Gastroesophageal sphincter (tissue), 3 donors: Measurements from ENCODE around the gene PTPRZ1.

Experiments used
- CTCF ChIP-seq, 4 experiments: fragments of 200-600 bp in 2 of 4; fragments of 450-650 bp in 2 of 4; sonication (generic) in 1 of 4; IDR thresholded peaks; one replicate each; pipeline ENCODE4 v1.5.1; 2017 to 2019; ENCODE audit warnings: antibody characterized with exemption in 4 of 4, mild to moderate bottlenecking in 2 of 4, moderate library complexity in 2 of 4
- POLR2A ChIP-seq, 2 donors: fragments of 450-650 bp; IDR thresholded peaks; one replicate each; pipeline ENCODE4 v1.6.1; 2017; ENCODE audit warnings: antibody characterized with exemption in 2 of 2, mild to moderate bottlenecking in 2 of 2, moderate library complexity in 1 of 2

GRCh38 chr7:121885166-121885920, 12.4 kb downstream of the PTPRZ1 start:
- TF ChIP-seq CTCF (IDR thresholded peaks at IDR 0.05) (no peak), POLR2A (IDR thresholded peaks at IDR 0.05) (no peak)
